Smooth muscle cell of trachea (primary cell): ENCODE measurements around the gene CPEB1. TPM values are rescaled to one million over a fixed set of nuclear protein-coding genes. Genes with fewer than 3 reads are reported as not detected.

ENCODE experiments used
- total RNA-seq: library from RNA; depleted of rRNA; stranded (reverse); fragments of >200 nt; gene quantifications from 2 replicates; pipeline ENCODE4 v1.2.1, GENCODE V29; 2014

CPEB1 gene
- total RNA-seq = 36.7 and 42.7 TPM in 2 replicates

GRCh38 chr15:82647045-82647834 is at the start of gene CPEB1:
Gene CPEB1, minus strand, starts transcription at chr15:82647363. Its CDS starts 18,904 bp downstream, at chr15:82628459.

DNA sequence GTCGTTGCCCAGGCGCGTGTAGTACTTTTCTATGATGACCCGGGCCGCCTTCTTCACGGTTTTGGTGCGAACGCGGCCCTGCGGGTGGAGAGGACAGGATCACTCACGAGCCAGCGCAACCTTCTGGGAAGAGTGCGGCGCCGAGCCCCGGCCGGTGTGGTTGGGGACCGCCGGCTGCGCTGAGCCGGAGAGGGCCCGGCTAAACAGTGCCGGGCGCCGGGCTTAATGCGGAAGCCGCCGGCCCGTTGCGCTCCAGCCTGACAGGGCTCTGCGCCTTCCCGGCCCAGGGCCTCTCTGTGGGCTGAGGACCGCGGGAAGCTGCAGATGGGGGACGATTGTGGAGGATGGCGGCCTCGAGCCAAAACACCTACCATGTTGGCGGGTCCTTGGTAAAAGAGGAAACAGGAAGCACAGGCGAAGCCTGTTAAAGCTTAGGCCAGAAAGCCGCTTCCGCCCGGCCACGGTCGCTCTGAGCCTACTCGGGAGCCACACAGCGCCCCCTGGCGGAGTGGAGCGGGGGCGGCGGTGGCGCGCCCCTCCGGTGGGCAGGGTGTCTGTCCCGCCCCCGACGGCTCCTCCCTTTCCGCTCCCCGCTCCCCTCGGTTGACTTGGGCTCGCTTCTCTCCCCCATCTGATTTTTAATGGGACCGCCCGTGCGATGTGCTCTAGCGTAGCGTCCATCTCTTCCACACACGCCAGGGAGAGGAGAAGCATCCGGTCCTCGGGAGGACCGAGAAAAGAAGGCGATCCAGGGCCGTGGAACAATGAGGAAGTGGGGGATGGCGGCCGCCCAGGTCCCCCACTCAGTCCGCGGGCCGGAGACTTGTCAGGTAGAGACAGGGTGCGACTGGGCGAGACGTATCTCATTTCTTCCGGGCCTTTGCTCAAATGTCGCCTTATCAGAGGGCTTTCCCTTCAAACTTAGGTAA is 106.8 kb downstream of the CPEB1 start, which contains the start of gene RPS17:
RPS17 (minus strand) TSS at position 403 of the 929 bp plus-strand sequence; CDS start at position 374, 29 bp downstream.

Other genes with a start within 250 kb of the CPEB1 start
- gene GOLGA6L9, start 217.5 kb downstream of the CPEB1 start, total RNA-seq = 0.99 and 1.6 TPM in 2 replicates
- 1,023 and 1,497 TPM in 2 replicates for gene RPS17, start 106.9 kb downstream of the CPEB1 start, total RNA-seq
- gene AP3B2, start 62.5 kb upstream of the CPEB1 start, total RNA-seq = 0.15 and 1.5 TPM in 2 replicates
- gene FSD2, start 158.7 kb upstream of the CPEB1 start, total RNA-seq = not detected in 2 replicates
- gene WHAMM, start 162.3 kb upstream of the CPEB1 start, total RNA-seq = 4.1 TPM in 2 replicates